Loucy (cell line): ENCODE data around the gene MAST4.

Experiments used
- H2AFZ ChIP-seq: fragments of 200-600 bp; sonication (generic); 2 replicates; pipeline ENCODE4 v1.6.0; 2016; ENCODE audit warnings: antibody characterized with exemption, mild to moderate bottlenecking, low read length, moderate library complexity
- H3F3A ChIP-seq: fragments of 200-600 bp; 2 replicates; pipeline ENCODE4 v1.6.0; 2016; ENCODE audit warnings: antibody characterized with exemption, low read depth, mild to moderate bottlenecking
- H3K27me3 ChIP-seq: fragments of 200-600 bp; sonication (generic); 2 replicates; pipeline ENCODE4 v1.6.1; 2014; ENCODE audit warnings: low read length, mild to moderate bottlenecking; ENCODE audit not compliant: insufficient read depth, poor library complexity, severe bottlenecking
- H3K36me3 ChIP-seq: fragments of 200-600 bp; sonication (generic); 2 replicates; pipeline ENCODE4 v1.6.1; 2016; ENCODE audit warnings: low read length; ENCODE audit not compliant: insufficient read depth
- H3K4me1 ChIP-seq: fragments of 200-600 bp; sonication (generic); 2 replicates; pipeline ENCODE4 v1.5.1; 2014; ENCODE audit warnings: low read length, mild to moderate bottlenecking; ENCODE audit not compliant: insufficient read depth, poor library complexity, severe bottlenecking
- H3K4me2 ChIP-seq: fragments of 200-600 bp; sonication (generic); 2 replicates; pipeline ENCODE4 v1.6.0; 2014; ENCODE audit warnings: antibody characterized with exemption, low read length, low read depth, mild to moderate bottlenecking; ENCODE audit not compliant: poor library complexity, severe bottlenecking
- H3K4me3 ChIP-seq: fragments of 200-600 bp; sonication (generic); 2 replicates; pipeline ENCODE4 v1.5.1; 2014; ENCODE audit warnings: low read length, mild to moderate bottlenecking, mixed read lengths; ENCODE audit not compliant: poor library complexity, severe bottlenecking
- H3K79me2 ChIP-seq: fragments of 200-600 bp; sonication (generic); 2 replicates; pipeline ENCODE4 v1.6.1; 2014; ENCODE audit warnings: low read length; ENCODE audit not compliant: insufficient read depth
- H3K9ac ChIP-seq: fragments of 200-600 bp; sonication (generic); 2 replicates; pipeline ENCODE4 v1.6.0; 2014; ENCODE audit warnings: mild to moderate bottlenecking, low read depth, low read length, moderate library complexity; ENCODE audit not compliant: poor library complexity, severe bottlenecking
- H3K9me2 ChIP-seq: fragments of 200-600 bp; sonication (generic); replicated peaks from 2 replicates; pipeline ENCODE4 v1.6.1; 2016; ENCODE audit warnings: low read depth, low read length, mixed read lengths
- H3K9me3 ChIP-seq: fragments of 200-600 bp; sonication (generic); 2 replicates; pipeline ENCODE4 v1.6.1; 2014; ENCODE audit warnings: mild to moderate bottlenecking, antibody characterized with exemption, low read length, low read depth; ENCODE audit not compliant: insufficient read depth
- H4K20me1 ChIP-seq: fragments of 200-600 bp; sonication (generic); 2 replicates; pipeline ENCODE4 v1.6.0; 2014; ENCODE audit warnings: antibody characterized with exemption, low read length, mild to moderate bottlenecking; ENCODE audit not compliant: insufficient read depth, poor library complexity, severe bottlenecking
- EZH2phosphoT487 ChIP-seq: fragments of 200-600 bp; IDR thresholded peaks from 2 replicates; pipeline ENCODE4 v1.6.1; 2018; ENCODE audit warnings: antibody characterized with exemption, mild to moderate bottlenecking, moderate library complexity, borderline replicate concordance
- TF ChIP-seq, protein P1 (sequence below): fragments of 200-600 bp; sonication (generic); conservative IDR thresholded peaks from 2 replicates; pipeline ENCODE4 v1.5.1; 2014; ENCODE audit warnings: mild to moderate bottlenecking, antibody characterized with exemption, low read length

MAST4 gene

DNA sequence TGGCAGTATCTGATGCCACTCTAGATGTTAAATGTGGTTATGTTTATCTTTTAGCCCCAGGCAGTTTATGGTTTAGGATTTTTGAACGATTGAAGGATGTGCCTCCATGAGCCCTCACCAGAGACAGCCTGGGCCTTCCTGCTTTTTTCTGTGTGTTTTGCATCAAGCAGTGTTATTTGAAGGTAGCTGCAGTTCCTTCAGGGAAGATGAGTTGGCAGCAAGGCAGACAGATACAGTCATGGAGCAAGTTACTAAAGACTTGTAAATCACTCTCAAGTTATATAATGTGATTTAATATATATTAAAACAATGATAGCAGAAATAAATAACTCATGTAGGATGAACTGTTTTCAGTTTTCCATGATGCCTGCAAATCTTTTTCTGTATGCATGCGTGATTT, 395.6 kb downstream of the MAST4 start:
- no peak overlapping the region for H3K4me3 ChIP-seq
- no peak overlapping the region for H3K4me2 ChIP-seq
- no peaks in the 10 kb centered on the region for H3K79me2 ChIP-seq
- H3K4me1 ChIP-seq = peaks cover 24% of the 10 kb centered on the region
- peak overlapping the region; percentile 65 for H2AFZ ChIP-seq
- no peaks in the 10 kb centered on the region for H3F3A ChIP-seq
- TF ChIP-seq EZH2phosphoT487 = no peak
- TF ChIP-seq, protein P1, sequence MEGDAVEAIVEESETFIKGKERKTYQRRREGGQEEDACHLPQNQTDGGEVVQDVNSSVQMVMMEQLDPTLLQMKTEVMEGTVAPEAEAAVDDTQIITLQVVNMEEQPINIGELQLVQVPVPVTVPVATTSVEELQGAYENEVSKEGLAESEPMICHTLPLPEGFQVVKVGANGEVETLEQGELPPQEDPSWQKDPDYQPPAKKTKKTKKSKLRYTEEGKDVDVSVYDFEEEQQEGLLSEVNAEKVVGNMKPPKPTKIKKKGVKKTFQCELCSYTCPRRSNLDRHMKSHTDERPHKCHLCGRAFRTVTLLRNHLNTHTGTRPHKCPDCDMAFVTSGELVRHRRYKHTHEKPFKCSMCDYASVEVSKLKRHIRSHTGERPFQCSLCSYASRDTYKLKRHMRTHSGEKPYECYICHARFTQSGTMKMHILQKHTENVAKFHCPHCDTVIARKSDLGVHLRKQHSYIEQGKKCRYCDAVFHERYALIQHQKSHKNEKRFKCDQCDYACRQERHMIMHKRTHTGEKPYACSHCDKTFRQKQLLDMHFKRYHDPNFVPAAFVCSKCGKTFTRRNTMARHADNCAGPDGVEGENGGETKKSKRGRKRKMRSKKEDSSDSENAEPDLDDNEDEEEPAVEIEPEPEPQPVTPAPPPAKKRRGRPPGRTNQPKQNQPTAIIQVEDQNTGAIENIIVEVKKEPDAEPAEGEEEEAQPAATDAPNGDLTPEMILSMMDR = no peak
- no peaks in the 10 kb centered on the region for H3K36me3 ChIP-seq
- H3K9ac ChIP-seq = no peak overlapping the region
- H4K20me1 ChIP-seq = no peaks in the 10 kb centered on the region
- no peaks in the 10 kb centered on the region for H3K9me2 ChIP-seq
- no peaks in the 10 kb centered on the region for H3K9me3 ChIP-seq
- H3K27me3 ChIP-seq = no peaks in the 10 kb centered on the region

DNA sequence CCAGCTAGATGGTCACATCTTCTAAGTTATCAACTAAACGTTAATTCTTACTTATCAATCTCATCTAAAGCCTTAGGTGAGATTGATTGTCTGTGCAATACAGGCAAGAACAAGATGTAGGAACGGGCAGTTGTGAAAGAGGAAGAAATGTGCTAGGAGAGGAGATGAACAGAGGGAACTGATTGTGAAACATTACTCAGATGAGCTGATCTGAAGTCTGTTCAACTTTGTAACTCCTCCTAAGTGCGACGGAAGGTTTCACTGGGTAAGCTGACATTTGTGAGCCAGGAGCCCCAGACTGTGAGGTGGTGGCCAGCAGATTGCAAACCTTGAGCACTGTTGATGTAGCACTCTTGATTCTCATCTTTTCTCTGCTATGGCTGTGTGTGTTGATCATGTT, 396.4 kb downstream of the MAST4 start:
- no peaks in the 10 kb centered on the region for H3K9me3 ChIP-seq
- H3K9me2 ChIP-seq = no peaks in the 10 kb centered on the region
- TF ChIP-seq, protein P1 = no peak
- no peak for TF ChIP-seq EZH2phosphoT487
- H2AFZ ChIP-seq = 0 out of 2 replicates have a peak overlapping the region, but pooled peaks have one; percentile 5
- H3K4me1 ChIP-seq = peaks cover 16% of the 10 kb centered on the region
- no peaks in the 10 kb centered on the region for H4K20me1 ChIP-seq
- H3K4me2 ChIP-seq = no peak overlapping the region
- no peaks in the 10 kb centered on the region for H3K79me2 ChIP-seq
- no peaks in the 10 kb centered on the region for H3K27me3 ChIP-seq
- H3K36me3 ChIP-seq = no peaks in the 10 kb centered on the region
- no peak overlapping the region for H3K9ac ChIP-seq
- no peaks in the 10 kb centered on the region for H3F3A ChIP-seq
- no peak overlapping the region for H3K4me3 ChIP-seq

DNA sequence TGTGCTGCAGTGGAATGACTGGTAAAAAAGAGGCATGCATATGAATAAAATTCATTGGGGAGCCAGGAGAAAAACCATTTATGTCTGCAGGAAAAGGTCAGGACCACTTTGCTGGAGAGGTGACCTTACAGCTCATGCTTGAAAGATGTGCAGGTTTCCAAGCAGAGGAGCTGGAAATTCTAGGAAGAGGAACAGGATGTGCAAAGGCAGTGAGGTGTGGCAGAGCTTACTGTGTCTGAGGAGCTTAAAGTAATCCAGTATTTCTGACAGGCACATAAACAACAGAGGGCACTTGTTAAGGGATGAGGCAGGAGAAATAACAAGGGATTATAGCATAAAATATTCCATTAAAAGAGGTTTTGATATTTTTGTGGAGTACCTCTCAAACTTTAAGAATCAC, 397.3 kb downstream of the MAST4 start:
- Histone ChIP-seq H3K4me3 (no peak overlapping the region), H3K9me2 (no peaks in the 10 kb centered on the region), H3K79me2 (no peaks in the 10 kb centered on the region), H3K9me3 (no peaks in the 10 kb centered on the region), H3K27me3 (no peaks in the 10 kb centered on the region), H4K20me1 (no peaks in the 10 kb centered on the region), H3K4me2 (no peak overlapping the region), H3K9ac (no peak overlapping the region), H3K36me3 (no peaks in the 10 kb centered on the region), H2AFZ (no peak overlapping the region), H3K4me1 (peaks cover 13% of the 10 kb centered on the region), H3F3A (no peaks in the 10 kb centered on the region)
- TF ChIP-seq, protein P1 = no peak
- TF ChIP-seq EZH2phosphoT487 = no peak
